Nephron progenitor cell (in vitro differentiated cells): ENCODE results near the gene ACTC1.

Experiments
- DNase-seq: peaks from one replicate; pipeline ENCODE4 v3.0.0; 2021
- H3K27ac Mint-ChIP-seq: 2 replicates; pipeline ENCODE4 v1.8.0; 2021; ENCODE audit warnings: mild to moderate bottlenecking, moderate library complexity, mixed read lengths
- H3K27me3 Mint-ChIP-seq: 2 replicates; pipeline ENCODE4 v1.8.0; 2021; ENCODE audit warnings: mild to moderate bottlenecking, low read depth, mixed read lengths; ENCODE audit not compliant: poor library complexity
- H3K36me3 Mint-ChIP-seq: 2 replicates; pipeline ENCODE4 v1.8.0; 2021; ENCODE audit warnings: low read depth, mixed read lengths
- H3K4me1 Mint-ChIP-seq: 2 replicates; pipeline ENCODE4 v1.8.0; 2021; ENCODE audit warnings: mixed read lengths
- H3K4me3 Mint-ChIP-seq: 2 replicates; pipeline ENCODE4 v1.8.0; 2021; ENCODE audit warnings: mild to moderate bottlenecking, moderate library complexity, mixed read lengths
- H3K9me3 Mint-ChIP-seq: 2 replicates; pipeline ENCODE4 v1.8.0; 2021; ENCODE audit warnings: mild to moderate bottlenecking, moderate library complexity, mixed read lengths
- CTCF ChIP-seq: fragments of 200-600 bp; sonication (generic); IDR thresholded peaks from 2 replicates; pipeline ENCODE4 v1.5.0; 2021; ENCODE audit warnings: antibody characterized with exemption

Gene ACTC1

DNA sequence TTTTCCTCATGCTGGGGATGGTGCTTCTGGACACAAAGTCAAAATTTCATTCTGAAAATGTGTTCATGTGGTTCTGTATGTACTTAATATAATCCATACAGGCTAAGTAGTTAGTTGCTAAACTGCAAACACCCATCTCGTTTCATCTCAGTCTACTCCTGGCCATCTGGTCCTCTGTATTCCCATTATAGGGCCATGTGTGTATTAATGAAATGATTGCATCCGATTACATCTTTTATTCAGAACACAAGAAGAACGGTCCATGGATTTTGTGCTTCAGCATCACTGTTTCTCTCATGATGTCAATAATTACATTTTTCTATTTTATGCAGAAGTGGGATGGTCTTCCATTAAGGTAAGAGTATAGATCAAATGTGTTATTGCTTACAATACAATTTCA lies 34.4 kb downstream of the ACTC1 start:
- no peak overlapping the region for H3K27ac Mint-ChIP-seq
- TF ChIP-seq CTCF = no peak
- H3K4me3 Mint-ChIP-seq = no peak overlapping the region
- H3K4me1 Mint-ChIP-seq = no peaks in the 10 kb centered on the region
- H3K36me3 Mint-ChIP-seq = no peaks in the 10 kb centered on the region
- peaks cover 57% of the 10 kb centered on the region for H3K27me3 Mint-ChIP-seq
- DNase-seq = no peak
- H3K9me3 Mint-ChIP-seq = no peaks in the 10 kb centered on the region

DNA sequence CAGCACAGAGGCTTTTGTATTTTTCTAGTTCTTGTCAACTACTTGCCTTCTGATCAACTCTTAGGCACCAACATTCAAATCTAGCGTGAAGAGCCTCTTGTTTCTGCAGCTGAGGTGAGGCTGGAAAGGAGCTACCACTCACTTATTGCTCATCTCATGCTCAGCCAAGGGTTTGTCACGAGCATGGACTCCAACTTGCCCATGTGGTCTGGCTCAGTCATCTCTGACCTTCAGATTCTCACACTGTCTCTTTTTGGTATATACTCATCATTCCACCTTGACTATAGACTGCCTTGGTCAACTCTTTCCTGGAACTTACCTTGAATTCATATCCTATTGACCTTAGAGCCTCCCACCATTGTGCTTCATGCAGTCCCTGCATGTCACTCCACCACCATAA lies 35.4 kb downstream of the ACTC1 start:
- Mint-ChIP-seq H3K4me1 (no peaks in the 10 kb centered on the region), H3K9me3 (no peaks in the 10 kb centered on the region), H3K36me3 (no peaks in the 10 kb centered on the region), H3K27ac (no peak overlapping the region), H3K27me3 (peaks cover 66% of the 10 kb centered on the region), H3K4me3 (no peak overlapping the region)
- TF ChIP-seq CTCF = no peak
- DNase-seq = no peak

- no peak for TF ChIP-seq CTCF
Observed at GRCh38 chr15:34759347-34759746, 36.0 kb downstream of the ACTC1 start.

GRCh38 chr15:34757262-34757661 lies 38.1 kb downstream of the ACTC1 start:
- peaks cover 93% of the 10 kb centered on the region for H3K27me3 Mint-ChIP-seq
- no peaks in the 10 kb centered on the region for H3K9me3 Mint-ChIP-seq
- DNase-seq = no peak
- no peak overlapping the region for H3K27ac Mint-ChIP-seq
- no peak overlapping the region for H3K4me3 Mint-ChIP-seq
- no peak for TF ChIP-seq CTCF
- no peaks in the 10 kb centered on the region for H3K36me3 Mint-ChIP-seq
- no peaks in the 10 kb centered on the region for H3K4me1 Mint-ChIP-seq

More at GRCh38 chr15:34759347-34759746, 36.0 kb downstream of the ACTC1 start:
- Mint-ChIP-seq H3K4me3 (no peak overlapping the region), H3K9me3 (no peaks in the 10 kb centered on the region), H3K4me1 (no peaks in the 10 kb centered on the region), H3K27me3 (peaks cover 72% of the 10 kb centered on the region), H3K36me3 (no peaks in the 10 kb centered on the region), H3K27ac (no peak overlapping the region)
- no peak for DNase-seq

GRCh38 chr15:34755419-34755773 lies 40.0 kb downstream of the ACTC1 start:
- no peaks in the 10 kb centered on the region for H3K9me3 Mint-ChIP-seq
- no peak overlapping the region for H3K27ac Mint-ChIP-seq
- TF ChIP-seq CTCF = no peak
- peak overlapping the region; percentile 68 for H3K4me3 Mint-ChIP-seq
- DNase-seq = no peak
- peaks cover 97% of the 10 kb centered on the region for H3K27me3 Mint-ChIP-seq
- no peaks in the 10 kb centered on the region for H3K36me3 Mint-ChIP-seq
- no peaks in the 10 kb centered on the region for H3K4me1 Mint-ChIP-seq

DNA sequence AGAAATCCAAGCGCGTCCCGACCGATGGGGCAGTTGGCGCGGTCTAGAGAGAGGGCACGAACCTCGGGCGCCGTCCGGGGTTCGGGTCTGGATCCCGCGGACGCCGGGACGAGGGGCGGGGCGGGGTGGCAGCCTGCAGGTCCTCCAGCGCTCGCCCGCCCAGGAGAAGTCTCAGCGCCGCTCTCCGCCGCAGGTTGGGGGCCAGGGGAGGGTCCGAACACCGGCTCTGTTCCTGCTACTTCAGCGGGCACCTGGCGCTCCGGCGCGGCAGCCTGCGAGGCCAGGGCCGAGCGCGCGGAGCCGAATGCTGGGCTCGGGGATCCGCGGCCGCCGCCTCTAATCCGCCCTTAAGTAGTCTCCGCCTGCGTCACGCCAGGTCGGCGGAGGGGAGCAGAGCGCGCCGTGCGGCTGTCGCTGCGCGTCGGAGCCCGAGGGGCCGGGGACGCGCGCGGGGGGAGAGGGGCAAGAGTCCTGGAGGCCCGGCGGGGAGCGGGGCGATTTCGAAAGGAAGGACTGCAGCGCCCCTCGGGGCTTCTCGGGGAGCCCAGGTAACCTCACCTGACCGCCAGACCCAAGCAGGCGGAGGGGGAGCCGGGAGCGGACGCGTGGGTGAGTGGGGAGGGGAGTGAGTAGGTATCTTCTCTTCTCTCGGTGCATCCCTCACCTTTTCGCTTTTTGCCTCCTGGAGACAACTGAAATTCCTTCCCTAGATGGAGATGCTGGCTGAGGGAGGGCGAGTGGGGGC lies 40.5 kb downstream of the ACTC1 start, which contains the start of gene GJD2:
TSS of gene GJD2 (minus strand) at position 325 of the 745 bp plus-strand sequence. CDS start 510 bp downstream, outside the sequence.
- Mint-ChIP-seq H3K4me3 (peak within 1 kb of the TSS; percentile 70), H3K4me1 (no peaks in the 10 kb centered on the region), H3K36me3 (no peaks in the 10 kb centered on the region), H3K9me3 (no peaks in the 10 kb centered on the region), H3K27ac (no peak within 1 kb of the TSS), H3K27me3 (peaks cover 96% of the 10 kb centered on the region)
- DNase-seq = peak; percentile 64
- TF ChIP-seq CTCF = no peak
